Breast epithelium (tissue), 3 donors: ENCODE measurements around the gene OASL.

ENCODE experiments used
- CTCF ChIP-seq, 3 donors: fragments of 450-650 bp; IDR thresholded peaks; one replicate each; pipeline ENCODE4 v1.5.1; 2016 to 2017; ENCODE audit warnings: antibody characterized with exemption in 3 of 3, mild to moderate bottlenecking in 3 of 3, moderate library complexity in 3 of 3
- POLR2AphosphoS5 ChIP-seq, 3 donors: sonication (generic); formaldehyde crosslinking; IDR thresholded peaks; one replicate each; pipeline ENCODE4 v1.6.1; 2017; ENCODE audit warnings: antibody characterized with exemption in 3 of 3

GRCh38 chr12:120989687-120990086, 49.4 kb downstream of the OASL start:
- TF ChIP-seq CTCF (IDR thresholded peaks at IDR 0.05) (no peak), POLR2AphosphoS5 (IDR thresholded peaks at IDR 0.05) (no peak)
